Pancreas (tissue), 10 donors: ENCODE results near the gene DOK7. TPM values are rescaled to one million over a fixed set of nuclear protein-coding genes. Genes with fewer than 3 reads are reported as not detected.

Experiments
- ATAC-seq, 4 donors: fragments of 200-7000 bp; cut with Tn5 transposase; one replicate each; pipeline versions ENCODE4 v1.8.0 to v1.9.1; 2020; ENCODE audit warnings: mild to moderate bottlenecking in 4 of 4, moderate library complexity in 4 of 4
- DNase-seq, 6 donors: peaks; one replicate each; pipeline ENCODE4 v3.0.0-alpha.2; 2020
- FAIRE-seq: peaks from 2 replicates; lab custom pipeline; 2012; peaks lifted over from hg19 to GRCh38; lab: Jason Lieb, UNC
- H3K27ac ChIP-seq, 4 donors: fragments of 200-600 bp; sonication (generic); 1 replicate in 3 of 4; 2 replicates in 1 of 4; pipeline versions ENCODE4 v1.5.0 to v1.8.0; 2020
- H3K27me3 ChIP-seq, 4 donors: fragments of 200-600 bp; one replicate each; pipeline ENCODE4 v1.8.0; 2021
- H3K36me3 ChIP-seq, 3 donors: fragments of 200-600 bp; sonication (generic) in 1 of 3; one replicate each; pipeline versions ENCODE4 v1.5.0 to v1.8.0; 2020 to 2021
- H3K4me1 ChIP-seq, 3 donors: fragments of 200-600 bp; one replicate each; pipeline ENCODE4 v1.8.0; 2021
- H3K4me3 ChIP-seq, 4 donors: fragments of 200-600 bp; sonication (generic) in 2 of 4; one replicate each; pipeline versions ENCODE4 v1.5.0 to v1.8.0; 2020 to 2021
- H3K9me3 ChIP-seq, 4 donors: fragments of 200-600 bp; one replicate each; pipeline ENCODE4 v1.8.0; 2021
- WGBS, 2 donors: extraction: QIAGEN DNeasy Blood & Tissue Kit; methylation state at CpG; one replicate each; pipeline ENCODE4 v1.1.7; 2013; 5-methylcytosine and 5-hydroxymethylcytosine counted together
- intact Hi-C, 3 donors: fragments of 100-400 bp; cut with DNase I; formaldehyde crosslinking; loops; one replicate each; pipeline versions ENCODE4 v1.11.1 to v1.14.2; 2022
- polyA plus RNA-seq, 2 donors: library from polyadenylated mRNA; stranded (reverse); fragments of 200-250 nt; gene quantifications; one replicate each; pipeline ENCODE4 v1.2.3, GENCODE V29; 2013
- total RNA-seq, 6 donors: library from RNA; stranded (reverse); fragmentation: NEBNext Ultra II Directional in 4 of 6; extraction: Animal tissue kit (Norgen Biotek cat#: 25700) in 4 of 6; gene quantifications; one replicate each; pipeline versions ENCODE4 v1.2.1 to v1.2.4, GENCODE V29; 2021 to 2023
- TF ChIP-seq, protein P1 (sequence below), 4 donors: fragments of 200-600 bp; sonication (generic) in 3 of 4; IDR thresholded peaks; one replicate each; pipeline versions ENCODE4 v1.5.0 to v1.8.0; 2021; ENCODE audit warnings: antibody characterized with exemption in 4 of 4
- donor health status: healthy with polysubstance abuse.
- donor health status: DM: no; HTN: no; CAD: no; lungs with moderate emphysema.
- donor health status: DM: no; HTN: no; CAD: no.
- donor health status: control.
- donor health status: control.
- donor health status: Bipolar disorder and iron deficiency.
- donor health status: DM: yes; HTN: yes; CAD: no.
- donor health status: DM: no; HTN: no; CAD: no.
- donor health status: DM: no; HTN: no; CAD: no.
- donor health status: DM: yes; HTN: yes; CAD: no.

The DOK7 gene
- total and polyA plus RNA-seq, 8 donors: 2.5 to 8.0 (median 4.2) TPM

DNA sequence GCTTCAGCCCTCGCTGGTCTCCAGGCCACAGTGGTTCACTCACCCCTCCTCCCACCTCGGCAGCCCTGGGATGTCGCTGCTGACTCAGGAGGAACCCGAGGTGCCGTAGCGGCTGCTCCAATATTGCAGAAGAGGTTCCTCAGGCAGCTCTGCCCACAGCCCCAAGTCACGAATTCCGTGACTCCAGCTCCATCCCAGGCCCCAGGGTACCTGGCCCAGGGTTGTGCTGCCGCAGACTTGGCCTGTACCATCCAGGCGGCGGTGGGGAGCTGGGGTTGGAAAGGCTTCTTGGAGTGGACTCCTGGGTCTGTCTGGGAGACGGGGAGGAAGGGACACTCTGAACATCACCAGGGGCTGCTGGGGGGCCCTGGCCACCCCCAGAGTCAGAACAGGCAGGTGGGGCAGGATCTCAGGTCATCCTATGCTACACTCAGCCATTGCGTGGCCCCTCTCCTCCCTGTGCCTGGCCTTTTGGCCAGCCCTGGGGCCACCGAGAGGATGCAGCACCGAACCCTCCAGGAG lies 22.1 kb upstream of the DOK7 start:
- no peaks in the 10 kb centered on the region for H3K27me3 ChIP-seq
- no peaks in the 10 kb centered on the region for H3K9me3 ChIP-seq
- no peaks in the 10 kb centered on the region for H3K4me1 ChIP-seq
- no peak overlapping the region for H3K4me3 ChIP-seq
- H3K27ac ChIP-seq: no peak overlapping the region
- TF ChIP-seq, protein P1, sequence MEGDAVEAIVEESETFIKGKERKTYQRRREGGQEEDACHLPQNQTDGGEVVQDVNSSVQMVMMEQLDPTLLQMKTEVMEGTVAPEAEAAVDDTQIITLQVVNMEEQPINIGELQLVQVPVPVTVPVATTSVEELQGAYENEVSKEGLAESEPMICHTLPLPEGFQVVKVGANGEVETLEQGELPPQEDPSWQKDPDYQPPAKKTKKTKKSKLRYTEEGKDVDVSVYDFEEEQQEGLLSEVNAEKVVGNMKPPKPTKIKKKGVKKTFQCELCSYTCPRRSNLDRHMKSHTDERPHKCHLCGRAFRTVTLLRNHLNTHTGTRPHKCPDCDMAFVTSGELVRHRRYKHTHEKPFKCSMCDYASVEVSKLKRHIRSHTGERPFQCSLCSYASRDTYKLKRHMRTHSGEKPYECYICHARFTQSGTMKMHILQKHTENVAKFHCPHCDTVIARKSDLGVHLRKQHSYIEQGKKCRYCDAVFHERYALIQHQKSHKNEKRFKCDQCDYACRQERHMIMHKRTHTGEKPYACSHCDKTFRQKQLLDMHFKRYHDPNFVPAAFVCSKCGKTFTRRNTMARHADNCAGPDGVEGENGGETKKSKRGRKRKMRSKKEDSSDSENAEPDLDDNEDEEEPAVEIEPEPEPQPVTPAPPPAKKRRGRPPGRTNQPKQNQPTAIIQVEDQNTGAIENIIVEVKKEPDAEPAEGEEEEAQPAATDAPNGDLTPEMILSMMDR (IDR thresholded peaks at IDR 0.05): no peak
- DNase-seq (peak in 1 of 6 donors; percentile 67), ATAC-seq (no peak), FAIRE-seq (no peak)
- no peaks in the 10 kb centered on the region for H3K36me3 ChIP-seq
- WGBS, 2 donors: 79 to 81% methylated on average over 15 of the region's 15 CpGs
- intact Hi-C loops: loop anchor here in 1 of 3 donors (10.0 kb wide), 1 partner anchor 96 kb away; no protein-coding TSS in a partner anchor

DNA sequence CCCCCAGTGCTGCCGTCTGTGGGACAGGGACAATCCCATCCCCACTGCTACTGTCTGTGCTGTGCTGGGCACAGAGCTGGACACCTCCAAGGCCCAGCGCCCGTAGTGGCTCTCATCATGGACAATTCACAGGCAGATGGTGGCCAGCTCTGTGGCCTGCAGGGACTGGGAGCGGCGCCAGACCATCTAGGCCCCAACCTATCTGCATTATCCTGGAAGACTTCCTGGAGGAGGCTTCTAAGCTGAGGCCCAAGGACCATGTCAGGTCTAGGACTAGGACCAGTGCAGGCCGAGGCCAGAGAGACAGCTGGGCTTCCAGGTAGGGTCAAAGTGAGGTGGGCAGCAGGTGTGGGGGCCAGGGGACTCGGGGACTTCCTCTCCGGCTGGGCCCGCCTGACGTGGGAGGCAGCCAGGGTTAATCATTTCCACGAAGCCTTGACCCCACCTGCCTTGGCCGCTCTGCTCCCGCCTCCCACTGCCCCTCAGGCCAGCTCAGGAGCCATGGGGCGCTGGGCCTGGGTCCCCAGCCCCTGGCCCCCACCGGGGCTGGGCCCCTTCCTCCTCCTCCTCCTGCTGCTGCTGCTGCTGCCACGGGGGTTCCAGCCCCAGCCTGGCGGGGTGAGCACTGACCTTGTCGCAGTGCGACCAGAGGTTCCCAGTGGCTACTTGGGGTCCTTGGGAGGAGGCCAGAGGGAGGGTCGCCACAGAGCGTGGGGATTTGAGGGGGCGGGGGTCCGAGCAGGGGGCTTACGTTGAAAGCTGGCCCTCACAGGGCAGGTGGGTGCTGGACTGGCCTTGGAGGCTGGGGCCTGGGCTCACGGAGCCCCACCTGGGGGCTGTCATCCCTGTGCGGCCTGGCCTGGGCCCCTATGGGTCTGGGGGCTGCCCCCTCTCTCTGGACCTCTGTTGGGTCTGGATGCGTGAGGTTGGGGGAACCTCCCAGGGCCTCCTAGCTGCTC lies 21.3 kb upstream of the DOK7 start, which contains the start of gene HGFAC:
HGFAC (plus strand) TSS at position 468 of the 959 bp plus-strand sequence; CDS start at position 502, 34 bp downstream.
- Histone ChIP-seq H3K4me1 (no peaks in the 10 kb centered on the region), H3K27ac (no peak within 1 kb of the TSS), H3K27me3 (no peaks in the 10 kb centered on the region), H3K4me3 (no peak within 1 kb of the TSS), H3K9me3 (no peaks in the 10 kb centered on the region), H3K36me3 (no peaks in the 10 kb centered on the region)
- TF ChIP-seq, protein P1 (IDR thresholded peaks at IDR 0.05): no peak
- DNase-seq (peak in 2 of 6 donors; percentile 10 to 76), ATAC-seq (no peak), FAIRE-seq (no peak)
- intact Hi-C loops: loop anchor here in 1 of 3 donors (10.0 kb wide), 1 partner anchor 97 kb away; no protein-coding TSS in a partner anchor
- 78 to 85% methylated on average over 26 to 27 of the region's 27 CpGs for WGBS, 2 donors

DNA sequence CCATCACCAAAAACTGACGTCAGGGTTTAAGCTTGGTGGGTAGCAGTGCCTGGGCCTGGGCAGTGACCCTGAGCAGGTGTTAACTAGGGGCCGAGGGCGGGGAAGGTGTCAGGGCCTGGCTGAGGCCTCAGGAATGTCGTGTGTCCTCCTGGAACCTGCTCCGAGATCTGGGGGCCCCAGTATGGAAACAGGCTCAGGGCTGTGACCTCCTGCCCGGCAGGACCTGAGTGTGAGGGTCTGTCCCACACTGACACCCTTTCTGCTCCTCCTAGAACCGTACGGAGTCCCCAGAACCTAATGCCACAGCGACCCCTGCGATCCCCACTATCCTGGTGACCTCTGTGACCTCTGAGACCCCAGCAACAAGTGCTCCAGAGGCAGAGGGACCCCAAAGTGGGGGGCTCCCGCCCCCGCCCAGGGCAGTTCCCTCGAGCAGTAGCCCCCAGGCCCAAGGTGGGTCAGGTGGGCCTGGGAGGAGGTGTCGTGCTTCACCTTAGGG lies 20.6 kb upstream of the DOK7 start:
- H3K27me3 ChIP-seq: no peaks in the 10 kb centered on the region
- no peak overlapping the region for H3K27ac ChIP-seq
- TF ChIP-seq, protein P1 (IDR thresholded peaks at IDR 0.05): no peak
- DNase-seq: peak in 1 of 6 donors; percentile 63
- H3K9me3 ChIP-seq: no peaks in the 10 kb centered on the region
- WGBS, 2 donors: 73 to 78% methylated on average over 13 to 14 of the region's 14 CpGs
- ATAC-seq: no peak
- intact Hi-C loops: loop anchor here in 1 of 3 donors (10.0 kb wide), 1 partner anchor 98 kb away; no protein-coding TSS in a partner anchor
- no peak for FAIRE-seq
- H3K4me1 ChIP-seq: no peaks in the 10 kb centered on the region
- no peak overlapping the region for H3K4me3 ChIP-seq
- H3K36me3 ChIP-seq: no peaks in the 10 kb centered on the region

DNA sequence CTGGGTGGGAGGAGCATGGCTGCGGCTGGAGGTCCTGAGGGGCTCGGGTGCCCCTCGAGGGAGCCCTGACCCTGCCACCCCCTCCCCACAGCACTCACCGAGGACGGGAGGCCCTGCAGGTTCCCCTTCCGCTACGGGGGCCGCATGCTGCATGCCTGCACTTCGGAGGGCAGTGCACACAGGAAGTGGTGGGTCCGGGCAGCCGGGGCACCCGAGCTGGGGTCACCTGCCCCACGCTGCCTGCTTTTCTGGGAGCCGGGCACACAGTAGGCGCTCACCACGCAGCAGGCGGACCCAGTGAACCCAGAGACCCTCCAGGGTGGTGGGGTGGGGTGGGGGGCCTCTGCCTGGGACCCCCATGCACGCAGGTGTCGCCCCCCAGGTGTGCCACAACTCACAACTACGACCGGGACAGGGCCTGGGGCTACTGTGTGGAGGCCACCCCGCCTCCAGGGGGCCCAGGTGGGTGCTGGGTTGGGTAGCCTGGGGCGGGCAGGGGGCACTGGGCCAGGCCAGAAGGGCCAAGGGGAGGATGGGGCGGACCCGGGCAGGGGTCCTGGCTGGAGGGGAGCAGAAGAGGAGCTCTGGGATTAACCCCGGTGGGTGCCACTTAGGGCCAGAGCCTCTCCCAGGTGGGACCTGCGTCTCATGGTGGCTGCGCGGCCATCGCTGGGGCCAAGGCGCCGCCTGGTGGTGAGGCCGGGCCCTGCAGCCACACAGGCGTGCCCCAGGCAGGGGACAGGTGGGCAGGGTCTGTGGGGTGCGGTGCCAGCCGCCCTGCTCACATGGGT lies 20.0 kb upstream of the DOK7 start:
- ATAC-seq (peak; percentile 64 to 85 (median 78)), FAIRE-seq (no peak), DNase-seq (peak in 3 of 6 donors; percentile 56 to 87 (median 85))
- Histone ChIP-seq H3K36me3 (no peaks in the 10 kb centered on the region), H3K4me1 (no peaks in the 10 kb centered on the region), H3K4me3 (no peak overlapping the region), H3K27me3 (no peaks in the 10 kb centered on the region), H3K27ac (no peak overlapping the region), H3K9me3 (no peaks in the 10 kb centered on the region)
- intact Hi-C loops: loop anchor here in 1 of 3 donors (10.0 kb wide), 1 partner anchor 98 kb away; no protein-coding TSS in a partner anchor
- TF ChIP-seq, protein P1 (IDR thresholded peaks at IDR 0.05): peak; percentile 91 to 97 (median 93)
- WGBS, 2 donors: 42 to 46% methylated on average over 35 to 36 of the region's 36 CpGs
